HTERT RPE-1 (cell line): Measurements from ENCODE around the gene CTNNA2.

Source experiments
- in situ Hi-C: fragments of 300-500 bp; cut with MboI; formaldehyde crosslinking; loops from 4 replicates; pipeline ENCODE4 v1.14.3; 2020; ENCODE audit warnings: low sequenced_read_pairs

The CTNNA2 gene

GRCh38 chr2:80354858-80355257, 842.0 kb downstream of the CTNNA2 start:
- in situ Hi-C loops: no loop called here

DNA sequence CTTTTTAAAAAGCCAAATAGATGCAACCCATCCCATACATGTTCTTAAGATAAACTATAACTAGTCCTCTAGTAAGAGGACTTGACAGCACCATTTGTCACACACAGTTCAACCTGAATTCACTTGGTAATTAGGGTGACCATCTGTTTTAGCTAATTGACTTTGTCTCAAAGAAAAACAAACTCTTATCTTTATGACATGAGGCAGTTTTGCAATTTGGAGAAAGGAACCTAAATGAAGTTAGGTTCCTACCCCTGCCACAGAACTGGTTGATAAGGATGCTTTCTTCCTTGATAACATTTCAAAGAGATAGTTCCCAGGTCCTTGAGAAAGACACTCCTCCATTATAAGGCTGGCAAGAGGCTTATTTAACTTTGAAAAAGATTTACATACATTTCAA, 849.1 kb downstream of the CTNNA2 start:
- in situ Hi-C loops: no loop called here

GRCh38 chr2:80363330-80363729, 850.5 kb downstream of the CTNNA2 start:
- in situ Hi-C loops: no loop called here

DNA sequence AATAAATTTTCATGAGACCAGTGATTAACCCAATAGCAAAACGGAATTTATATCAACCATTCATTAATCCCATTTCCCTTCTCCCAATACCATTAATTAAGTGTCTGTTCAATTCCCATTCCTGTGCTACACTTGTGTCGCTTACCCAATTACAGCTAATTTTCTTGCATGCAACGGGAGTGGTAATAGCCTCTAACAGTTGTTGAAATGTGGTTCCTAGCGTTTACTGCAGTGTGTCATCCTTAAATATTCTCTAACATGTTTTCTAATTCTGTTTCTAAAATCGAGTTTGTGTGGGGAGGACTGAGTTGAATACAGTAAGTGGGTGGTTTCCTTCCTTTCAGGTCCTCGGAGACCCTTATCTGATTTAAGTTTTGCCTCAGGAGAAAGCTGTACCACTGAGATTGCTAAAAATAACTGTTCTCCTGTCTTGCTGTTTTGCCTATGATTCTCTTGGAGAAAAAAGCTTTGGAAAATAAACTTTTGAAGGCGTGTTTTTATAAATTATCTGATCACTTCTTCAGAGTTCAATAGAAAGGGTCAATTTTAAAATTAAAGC, 851.0 kb downstream of the CTNNA2 start:
- in situ Hi-C loops: no loop called here

DNA sequence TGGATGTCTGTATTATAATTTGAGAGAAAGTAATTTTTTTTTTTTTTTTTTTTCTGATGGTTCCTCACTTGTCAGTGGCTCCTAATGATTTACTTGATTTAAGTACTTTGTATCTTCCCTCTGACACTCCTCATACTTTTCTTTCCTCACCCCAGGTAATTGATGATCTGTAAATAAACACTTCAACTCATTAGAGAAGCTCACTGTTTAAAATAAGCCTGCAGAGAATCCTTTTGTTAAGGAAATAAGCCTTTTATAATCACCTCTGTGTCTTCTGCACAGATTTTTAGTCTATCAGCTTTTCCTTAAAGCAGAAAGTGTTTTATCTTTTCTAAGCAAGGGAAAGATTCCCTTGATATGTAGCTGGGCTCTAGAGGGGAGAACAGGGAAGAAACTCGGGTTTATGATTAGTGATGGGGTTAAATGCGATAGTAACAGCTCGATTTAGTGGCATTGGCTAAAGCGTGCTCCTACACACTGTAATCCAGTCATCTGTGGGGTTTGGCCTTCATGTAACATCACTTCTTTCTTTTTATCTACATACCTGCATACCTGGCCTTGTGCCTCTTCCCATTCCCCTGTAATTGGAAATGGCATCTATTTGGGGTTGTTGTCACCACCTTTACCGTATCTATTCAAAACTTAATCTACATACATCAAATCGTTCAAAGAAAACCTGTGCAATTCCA, 851.8 kb downstream of the CTNNA2 start:
- in situ Hi-C loops: no loop called here

DNA sequence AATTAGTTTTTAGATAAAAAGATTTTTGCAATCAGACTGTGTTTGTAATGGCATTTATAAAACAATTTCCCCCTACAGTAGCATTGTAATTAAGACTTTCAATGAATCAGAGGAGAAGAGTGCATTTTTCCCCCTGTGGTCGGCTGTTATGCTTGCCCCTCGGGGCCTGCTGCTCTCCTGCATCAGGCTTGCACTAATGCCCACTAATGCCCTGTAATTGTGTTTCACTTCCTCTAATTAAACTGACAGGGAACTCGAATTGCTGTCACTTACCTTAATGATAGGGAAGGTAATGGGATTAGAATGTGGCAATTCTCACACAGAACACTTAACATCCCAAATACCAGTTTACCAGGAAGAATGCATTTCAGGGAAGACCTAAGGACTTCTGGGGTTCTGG, 852.9 kb downstream of the CTNNA2 start:
- in situ Hi-C loops: no loop called here

- in situ Hi-C loops: no loop called here
Measured at GRCh38 chr2:80370375-80371009, 857.6 kb downstream of the CTNNA2 start.

DNA sequence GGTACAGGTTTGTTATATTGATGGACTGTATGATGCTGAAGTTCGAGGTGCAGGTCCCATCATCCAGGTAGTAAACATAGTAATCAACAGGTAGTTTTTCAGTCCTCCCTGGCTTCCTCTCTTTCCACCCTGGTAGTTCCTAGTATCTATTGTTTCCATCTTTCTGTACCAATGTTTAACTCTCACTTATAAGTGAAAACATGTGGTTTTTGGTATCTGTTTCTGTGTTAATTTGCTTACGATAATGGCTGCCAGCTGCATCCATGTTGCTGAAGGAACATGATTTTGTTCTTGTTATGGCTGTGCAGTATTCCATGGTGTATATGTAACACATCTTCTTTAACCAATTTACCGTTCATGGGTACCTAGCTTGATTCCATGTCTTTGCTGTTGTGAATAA, 861.3 kb downstream of the CTNNA2 start:
- in situ Hi-C loops: no loop called here

- in situ Hi-C loops: no loop called here
Measured at GRCh38 chr2:80377071-80377470, 864.2 kb downstream of the CTNNA2 start.

GRCh38 chr2:80380736-80381135, 867.9 kb downstream of the CTNNA2 start:
- in situ Hi-C loops: no loop called here

GRCh38 chr2:80381666-80382065, 868.8 kb downstream of the CTNNA2 start:
- in situ Hi-C loops: no loop called here

DNA sequence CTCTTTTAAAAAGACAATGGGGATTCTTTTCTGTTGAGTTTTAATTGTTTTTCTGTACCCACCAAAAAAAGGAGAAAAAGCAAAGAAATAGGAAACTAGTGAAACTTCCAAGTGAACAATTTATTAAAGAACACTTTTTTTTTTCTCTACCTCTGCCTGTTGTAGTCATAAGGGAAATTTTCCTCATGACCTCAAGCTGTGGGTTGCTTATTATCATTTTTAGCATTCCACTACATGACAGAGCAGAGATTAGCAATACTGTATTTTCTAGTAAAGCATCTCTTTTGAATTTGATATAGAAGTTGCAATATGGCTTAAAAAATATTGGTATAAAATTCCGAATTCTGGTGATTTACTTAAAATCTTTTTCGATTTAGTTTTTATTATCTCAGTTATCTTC, 879.6 kb downstream of the CTNNA2 start:
- in situ Hi-C loops: no loop called here

DNA sequence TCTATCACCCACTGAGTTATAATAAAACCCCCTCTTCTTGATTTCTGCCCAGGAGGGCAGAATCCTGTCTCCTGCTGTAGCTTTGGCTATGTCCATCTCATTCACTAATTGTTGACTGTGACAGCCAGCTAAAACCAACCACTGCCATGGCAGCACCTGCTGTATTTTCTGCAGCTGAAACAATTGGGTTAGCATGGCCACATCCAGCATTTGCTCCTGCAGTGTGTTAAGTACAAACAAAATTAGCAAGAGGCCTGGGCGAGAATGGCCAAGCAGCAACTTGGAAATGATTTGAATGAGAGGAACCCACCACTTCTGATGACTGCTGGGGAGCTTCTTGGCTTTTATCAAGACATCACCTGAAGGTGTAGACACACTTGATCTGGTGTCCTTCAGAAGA, 881.1 kb downstream of the CTNNA2 start:
- in situ Hi-C loops: no loop called here

GRCh38 chr2:80395251-80395650, 882.4 kb downstream of the CTNNA2 start:
- in situ Hi-C loops: no loop called here

GRCh38 chr2:80396276-80396675, 883.4 kb downstream of the CTNNA2 start:
- in situ Hi-C loops: no loop called here

DNA sequence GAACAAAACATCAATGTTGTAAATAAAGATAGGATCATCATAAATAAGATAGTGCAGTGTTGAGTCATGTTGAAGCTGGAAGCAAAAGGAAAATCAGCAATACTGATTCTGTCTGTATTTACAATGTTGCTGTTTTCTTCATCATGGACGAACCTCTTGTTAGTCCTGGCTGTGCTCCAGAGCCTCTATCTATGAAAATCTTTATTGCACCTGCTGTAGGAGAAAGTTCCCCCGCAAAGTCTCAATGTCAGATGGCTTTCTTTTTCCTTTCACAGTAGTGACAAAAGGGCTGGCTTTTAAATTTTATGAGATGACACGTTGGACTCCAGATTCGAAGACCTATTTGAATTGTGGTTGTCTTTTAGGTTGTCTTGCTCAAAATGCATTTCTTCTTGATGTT, 890.2 kb downstream of the CTNNA2 start:
- in situ Hi-C loops: no loop called here

- in situ Hi-C loops: no loop called here
Measured at GRCh38 chr2:80407377-80407776, 894.5 kb downstream of the CTNNA2 start.

DNA sequence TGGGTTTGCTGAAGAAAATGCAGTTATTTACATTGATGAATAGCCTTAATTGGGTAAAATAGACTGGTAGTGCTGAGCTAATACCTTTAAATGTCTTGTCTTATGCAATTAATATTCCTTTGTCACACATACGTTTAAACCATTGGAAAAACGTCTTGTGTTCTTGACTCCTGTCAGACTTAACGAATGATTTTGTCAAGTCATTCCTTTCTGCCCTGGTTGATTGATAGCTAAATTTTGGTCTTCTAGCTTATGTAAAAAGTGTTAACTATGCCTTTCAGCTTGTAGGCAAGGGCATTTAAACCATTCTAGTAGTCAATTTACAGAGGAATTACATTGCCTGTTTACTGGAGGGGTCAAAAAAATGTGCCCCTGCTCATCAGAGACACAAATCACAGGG, 897.5 kb downstream of the CTNNA2 start:
- in situ Hi-C loops: no loop called here

DNA sequence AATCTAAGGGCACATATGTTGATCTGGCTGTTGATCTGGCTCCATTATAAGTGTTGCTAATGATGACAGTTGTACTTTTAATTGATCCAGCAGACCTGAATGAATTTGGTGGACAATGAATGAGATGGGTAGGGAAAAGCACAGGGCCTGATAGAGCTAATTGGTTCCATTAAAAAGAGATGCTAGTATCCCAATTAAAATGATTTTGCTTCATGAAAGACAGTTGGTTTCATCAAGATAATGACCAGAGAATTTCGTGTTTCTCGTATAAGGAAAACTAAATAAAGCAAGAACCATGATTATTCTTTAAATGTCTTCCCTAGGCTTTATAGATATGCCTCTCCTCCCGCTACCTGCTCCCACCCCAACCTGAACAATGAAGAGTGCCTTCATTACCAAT, 900.3 kb downstream of the CTNNA2 start:
- in situ Hi-C loops: no loop called here

DNA sequence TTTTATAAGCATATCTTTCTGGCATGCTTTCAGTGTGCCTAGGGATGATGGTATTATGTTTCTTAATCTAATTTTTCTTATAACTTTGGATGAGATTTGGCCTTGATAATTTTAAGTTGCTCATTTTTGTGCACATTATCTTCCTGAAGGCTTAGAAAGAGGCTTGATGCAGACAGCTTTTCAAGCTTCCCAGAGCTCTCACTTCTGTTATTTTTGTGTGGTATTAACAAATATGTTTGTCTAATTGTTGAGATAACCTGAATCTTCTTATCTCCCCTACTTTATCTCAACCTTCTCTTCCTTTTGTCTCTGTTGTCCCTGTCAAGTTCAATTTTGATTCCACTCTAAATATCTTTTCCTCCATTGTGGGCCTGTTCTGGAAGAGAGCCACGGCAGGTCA, 904.9 kb downstream of the CTNNA2 start:
- in situ Hi-C loops: no loop called here

- in situ Hi-C loops: no loop called here
Measured at GRCh38 chr2:80420530-80421208, 907.8 kb downstream of the CTNNA2 start.

GRCh38 chr2:80429251-80429650, 916.4 kb downstream of the CTNNA2 start:
- in situ Hi-C loops: no loop called here
